B cell (primary cell): ENCODE measurements around the gene KIR3DL2. TPM values are rescaled to one million over a fixed set of nuclear protein-coding genes. Genes with fewer than 3 reads are reported as not detected.
"Not testable (repeated sequence)": the region's sequence is repeated elsewhere in the genome, so short reads cannot be mapped to it uniquely, and the experiment has no call there.

Experiments used
- ATAC-seq: fragments of 200-7000 bp; cut with Tn5 transposase; one replicate; pipeline ENCODE4 v1.10.0; 2021; ENCODE audit warnings: low read depth, mild to moderate bottlenecking, moderate number of reproducible peaks, moderate library complexity
- CTCF ChIA-PET: fragments of 350-600 bp; sonication (Branson Sonifier 250); formaldehyde crosslinking; loops from one replicate; lab custom pipeline; 2021; ENCODE audit warnings: antibody characterized with exemption, inconsistent platforms; lab: Charles Lee
- POLR2A ChIA-PET: fragments of 350-600 bp; sonication (Branson Sonifier 250); formaldehyde crosslinking; loops from one replicate; lab custom pipeline; 2021; ENCODE audit warnings: antibody characterized with exemption; lab: Charles Lee
- DNase-seq: peaks from one replicate; pipeline ENCODE4 v3.0.0; 2013
- H2AFZ ChIP-seq: 2 replicates; pipeline ENCODE4 v1.6.1; 2012; ENCODE audit warnings: mild to moderate bottlenecking, low read depth, low read length; ENCODE audit not compliant: insufficient read depth, poor library complexity, severe bottlenecking
- H3K27ac ChIP-seq, 2 donors: 1 replicate in 1 of 2; 2 replicates in 1 of 2; pipeline ENCODE4 v1.5.1; 2012 to 2013; ENCODE audit warnings: low read length in 2 of 2, mild to moderate bottlenecking in 2 of 2, moderate library complexity in 1 of 2
- H3K27me3 ChIP-seq, 4 experiments: fragments of 200-600 bp in 1 of 4; sonication (generic) in 1 of 4; replicated peaks in 1 of 4; 1 replicate in 2 of 4; 2 replicates in 2 of 4; pipeline versions ENCODE4 v1.6.1 to v1.7.0; 2013 to 2016; ENCODE audit warnings: low read length in 3 of 4, mild to moderate bottlenecking in 2 of 4, mixed read lengths in 1 of 4, moderate library complexity in 1 of 4; ENCODE audit not compliant: insufficient read depth in 4 of 4, control insufficient read depth in 3 of 4; ENCODE audit errors: control extremely low read depth in 1 of 4
- H3K36me3 ChIP-seq, 2 experiments: replicated peaks in 1 of 2; 1 replicate in 1 of 2; 2 replicates in 1 of 2; pipeline versions ENCODE4 v1.6.1 to v1.7.1; 2013; ENCODE audit warnings: low read length in 1 of 2; ENCODE audit not compliant: insufficient read depth in 2 of 2, control insufficient read depth in 1 of 2; ENCODE audit errors: control extremely low read depth in 1 of 2, extremely low read depth in 1 of 2
- H3K4me1 ChIP-seq, 2 donors: fragments of 200-600 bp in 1 of 2; sonication (generic) in 1 of 2; 1 replicate in 1 of 2; 2 replicates in 1 of 2; pipeline versions ENCODE4 v1.5.1 to v1.6.1; 2013 to 2017; ENCODE audit warnings: low read length in 2 of 2; ENCODE audit not compliant: control insufficient read depth in 2 of 2, insufficient read depth in 2 of 2
- H3K4me2 ChIP-seq: replicated peaks from 2 replicates; pipeline ENCODE3; 2012; ENCODE audit warnings: mild to moderate bottlenecking, low read depth, low read length; ENCODE audit not compliant: poor library complexity, severe bottlenecking
- H3K4me3 ChIP-seq, 5 experiments: fragments of 200-600 bp in 1 of 5; sonication (generic) in 1 of 5; 1 replicate in 3 of 5; 2 replicates in 2 of 5; pipeline versions ENCODE4 v1.5.1 to v1.7.0; 2011 to 2016; ENCODE audit warnings: low read length in 4 of 5, mild to moderate bottlenecking in 4 of 5, low read depth in 2 of 5, control low read depth in 1 of 5, moderate library complexity in 1 of 5; ENCODE audit not compliant: insufficient read depth in 1 of 5; ENCODE audit errors: control extremely low read depth in 1 of 5, extremely low read depth in 1 of 5
- H3K79me2 ChIP-seq: fragments of 200-600 bp; sonication (generic); one replicate; pipeline ENCODE4 v1.6.0; 2016; ENCODE audit warnings: low read length; ENCODE audit not compliant: control insufficient read depth, insufficient read depth
- H3K9ac ChIP-seq: fragments of 200-600 bp; sonication (generic); 2 replicates; pipeline ENCODE4 v1.6.1; 2017; ENCODE audit warnings: mild to moderate bottlenecking, low read length, moderate library complexity
- H3K9me3 ChIP-seq, 3 donors: one replicate each; pipeline versions ENCODE4 v1.6.1 to v1.7.1; 2013; ENCODE audit warnings: low read length in 2 of 3; ENCODE audit not compliant: control insufficient read depth in 2 of 3, insufficient read depth in 1 of 3; ENCODE audit errors: control extremely low read depth in 1 of 3
- H4K20me1 ChIP-seq: 2 replicates; pipeline ENCODE4 v1.6.0; 2012; ENCODE audit warnings: mild to moderate bottlenecking, low read length; ENCODE audit not compliant: insufficient read depth, control insufficient read depth, poor library complexity, severe bottlenecking
- H3K27ac Mint-ChIP-seq: one replicate; pipeline ENCODE4 v1.8.0; 2021; ENCODE audit warnings: mixed read lengths
- H3K27me3 Mint-ChIP-seq: one replicate; pipeline ENCODE4 v1.8.0; 2021; ENCODE audit warnings: mixed read lengths
- H3K4me1 Mint-ChIP-seq: one replicate; pipeline ENCODE4 v1.8.0; 2021; ENCODE audit warnings: mixed read lengths
- H3K4me3 Mint-ChIP-seq: one replicate; pipeline ENCODE4 v1.8.0; 2021; ENCODE audit warnings: mixed read lengths
- H3K9me3 Mint-ChIP-seq: one replicate; pipeline ENCODE4 v1.8.0; 2022; ENCODE audit warnings: mixed read lengths; ENCODE audit not compliant: insufficient read depth
- CTCF ChIP-seq: fragments of 200-600 bp; IDR thresholded peaks from one replicate; pipeline ENCODE4 v1.8.0; 2022; ENCODE audit warnings: antibody characterized with exemption, mild to moderate bottlenecking
- WGBS: methylation state at CpG from one replicate; pipeline ENCODE4 v1.1.5; 2013; ENCODE audit warnings: missing lambda C conversion rate; ENCODE audit not compliant: insufficient coverage; 5-methylcytosine and 5-hydroxymethylcytosine counted together
- intact Hi-C: fragments of 100-400 bp; cut with micrococcal nuclease; formaldehyde crosslinking; loops from one replicate; pipeline ENCODE4 v1.10.0; 2022
- polyA plus RNA-seq: library from polyadenylated mRNA; depleted of rRNA; stranded (reverse); fragments of >200 nt; gene quantifications from 2 replicates; pipeline ENCODE4 v1.2.3, GENCODE V29; 2012
- total RNA-seq, 2 donors: library from RNA; stranded (reverse); fragments of 120-200 nt in 1 of 2; gene quantifications; 1 replicate in 1 of 2; 2 replicates in 1 of 2; pipeline versions ENCODE4 v1.2.3 to v1.2.4, GENCODE V29; 2013 to 2022

The KIR3DL2 gene
- total and polyA plus RNA-seq, 2 donors (not counting 1 experiment from before 2014, with no cell fraction given): 0.17 to 0.30 TPM

- no CpG with 5 or more reads among the region's 6 CpGs for WGBS
- TF ChIP-seq CTCF: no peak
- H3K4me1 ChIP-seq: no peaks in the 10 kb centered on the region
- POLR2A ChIA-PET: no interaction called here
- Mint-ChIP-seq H3K27me3 (peaks cover 28% of the 10 kb centered on the region), H3K4me1 (no peaks in the 10 kb centered on the region), H3K4me3 (no peak overlapping the region), H3K27ac (no peak overlapping the region), H3K9me3 (no peaks in the 10 kb centered on the region)
- no peaks in the 10 kb centered on the region for H4K20me1 ChIP-seq
- DNase-seq (no peak), ATAC-seq (no peak)
- no peak overlapping the region for H3K4me2 ChIP-seq
- CTCF ChIA-PET: no interaction called here
- no peak overlapping the region for H2AFZ ChIP-seq
- H3K4me3 ChIP-seq: no peak overlapping the region
- no peaks in the 10 kb centered on the region for H3K9me3 ChIP-seq
- intact Hi-C loops: no loop called here
- H3K36me3 ChIP-seq: no peaks in the 10 kb centered on the region
- peaks cover 0 to 2% (median 0%) of the 10 kb centered on the region in 4 experiments for H3K27me3 ChIP-seq
- no peak overlapping the region for H3K27ac ChIP-seq
- no peak overlapping the region for H3K9ac ChIP-seq
- H3K79me2 ChIP-seq: no peaks in the 10 kb centered on the region
Measured at GRCh38 chr19:54903303-54903702, 53.1 kb downstream of the KIR3DL2 start.

GRCh38 chr19:54904261-54904660, 54.0 kb downstream of the KIR3DL2 start:
- H3K4me3 Mint-ChIP-seq, H3K9ac ChIP-seq, H3K36me3 ChIP-seq, H3K27ac ChIP-seq, H3K9me3 ChIP-seq, H4K20me1 ChIP-seq, H3K4me3 ChIP-seq, H3K9me3 Mint-ChIP-seq, ATAC-seq, H3K4me2 ChIP-seq, H3K79me2 ChIP-seq, DNase-seq, H3K27ac Mint-ChIP-seq, intact Hi-C loops, CTCF ChIA-PET, POLR2A ChIA-PET, H3K4me1 ChIP-seq, H3K4me1 Mint-ChIP-seq, H2AFZ ChIP-seq, H3K27me3 ChIP-seq: not testable (repeated sequence)
- WGBS: no CpG with 5 or more reads among the region's 4 CpGs
- H3K27me3 Mint-ChIP-seq: peaks cover 19% of the 10 kb centered on the region
